ENCODE data around the gene PLSCR3.

- no peak for TF ChIP-seq CTCF (IDR thresholded peaks at IDR 0.05)
- TF ChIP-seq EZH2 (IDR thresholded peaks at IDR 0.05) = no peak
Measured at GRCh38 chr17:7411427-7411750, 17.1 kb upstream of the PLSCR3 start.

Measured in neural progenitor cell (in vitro differentiated cells).